Stimulated activated CD4-positive, alpha-beta T cell treated with anti-CD3 and anti-CD28 coated beads, TNF-alpha, amount 100 ng/mL, for 1 hour (primary cell): ENCODE data around the gene IRF7.

Experiments
- DNase-seq, 3 donors: peaks; one replicate each; pipeline ENCODE4 v3.0.0-alpha.2; 2020; ENCODE audit warnings: low read depth in 3 of 3, low spot score in 1 of 3

IRF7 gene

DNA sequence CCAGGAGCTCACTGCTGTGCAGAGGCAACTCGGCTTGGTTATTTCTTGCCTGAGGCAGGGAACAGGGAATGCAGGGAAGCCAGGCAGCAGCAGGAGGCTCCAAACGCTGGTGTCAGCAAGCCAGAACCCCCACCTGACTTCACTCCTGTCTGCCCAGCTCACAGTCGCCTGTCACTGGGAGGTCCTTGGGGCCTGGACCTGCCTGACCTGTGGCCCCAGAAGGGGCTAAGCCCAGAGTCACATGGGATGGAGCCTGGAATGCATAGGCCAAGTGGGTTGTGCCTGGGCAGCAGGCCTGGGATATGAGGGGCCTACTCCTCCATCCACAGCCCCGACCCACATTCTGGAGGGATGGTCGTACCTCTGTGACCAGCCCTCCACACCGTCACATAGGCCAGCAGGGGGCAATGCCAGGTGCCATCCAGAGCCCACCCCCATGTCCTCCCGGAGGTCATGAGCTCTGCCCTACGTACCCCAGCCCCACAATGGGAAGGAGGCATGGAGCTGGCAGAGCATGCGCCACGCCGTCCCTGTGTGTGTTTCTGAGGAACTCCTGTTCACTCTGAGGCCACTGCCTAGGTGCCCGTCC, 49.7 kb downstream of the IRF7 start:
- DNase-seq, result no peak

DNA sequence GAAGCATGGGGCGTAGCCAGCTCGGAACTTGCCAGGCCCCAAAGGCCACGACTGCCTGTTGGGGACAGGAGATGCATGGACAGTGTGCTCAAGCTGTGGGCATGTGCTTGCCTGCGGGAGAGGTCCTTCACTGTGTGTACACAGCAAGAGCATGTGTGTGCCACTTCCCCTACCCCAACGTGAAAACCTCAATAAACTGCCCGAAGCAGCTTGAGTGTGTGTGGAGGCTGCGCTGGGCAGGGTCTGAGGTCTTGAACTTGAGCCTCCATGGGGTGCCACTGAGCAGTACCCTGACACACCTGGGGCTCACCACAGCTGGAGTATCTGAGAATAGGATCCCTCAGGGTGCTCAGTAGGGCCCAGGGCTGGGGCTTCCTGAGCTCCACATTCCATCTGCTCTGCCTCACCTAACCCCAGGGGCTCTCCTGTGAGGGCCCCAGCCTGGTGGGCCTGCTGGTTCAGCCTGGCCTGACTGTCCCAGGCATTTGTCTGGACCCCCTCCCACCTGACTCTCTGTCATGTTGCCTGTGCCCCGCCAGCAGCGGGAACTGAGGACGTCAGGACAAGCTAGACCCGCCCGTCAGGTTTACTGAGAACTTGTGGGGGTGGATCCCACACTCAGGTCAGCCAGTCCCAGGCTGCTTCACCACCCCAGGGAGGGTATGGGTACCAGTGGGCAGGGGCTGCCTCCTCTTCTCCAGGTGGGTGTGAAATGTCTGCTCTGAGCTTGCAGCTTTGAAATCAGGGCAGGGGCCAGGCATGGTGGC, 51.8 kb downstream of the IRF7 start:
- DNase-seq, result no peak

DNA sequence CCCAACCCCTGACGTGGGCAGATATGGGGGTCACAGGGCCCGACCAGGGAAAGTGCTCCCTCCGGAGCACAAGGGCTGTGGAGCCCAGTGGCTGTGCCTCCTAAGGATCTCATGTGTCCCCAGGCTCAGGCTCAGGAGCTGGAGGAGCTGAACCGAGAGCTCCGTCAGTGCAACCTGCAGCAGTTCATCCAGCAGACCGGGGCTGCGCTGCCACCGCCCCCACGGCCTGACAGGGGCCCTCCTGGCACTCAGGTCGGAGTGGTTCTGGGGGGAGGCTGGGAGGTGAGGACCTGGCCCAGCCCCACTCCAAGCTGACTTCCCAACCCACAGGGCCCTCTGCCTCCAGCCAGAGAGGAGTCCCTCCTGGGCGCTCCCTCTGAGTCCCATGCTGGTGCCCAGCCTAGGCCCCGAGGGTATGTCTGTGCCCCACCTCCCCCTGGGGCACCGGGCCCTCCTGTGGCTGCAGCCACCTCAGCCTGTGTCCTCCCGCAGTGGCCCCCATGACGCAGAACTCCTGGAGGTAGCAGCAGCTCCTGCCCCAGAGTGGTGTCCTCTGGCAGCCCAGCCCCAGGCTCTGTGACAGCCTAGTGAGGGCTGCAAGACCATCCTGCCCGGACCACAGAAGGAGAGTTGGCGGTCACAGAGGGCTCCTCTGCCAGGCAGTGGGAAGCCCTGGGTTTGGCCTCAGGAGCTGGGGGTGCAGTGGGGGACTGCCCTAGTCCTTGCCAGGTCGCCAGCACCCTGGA, 52.5 kb downstream of the IRF7 start:
- DNase-seq, result no peak
